Measurements from ENCODE around the gene MMP24OS.

The MMP24OS gene

DNA sequence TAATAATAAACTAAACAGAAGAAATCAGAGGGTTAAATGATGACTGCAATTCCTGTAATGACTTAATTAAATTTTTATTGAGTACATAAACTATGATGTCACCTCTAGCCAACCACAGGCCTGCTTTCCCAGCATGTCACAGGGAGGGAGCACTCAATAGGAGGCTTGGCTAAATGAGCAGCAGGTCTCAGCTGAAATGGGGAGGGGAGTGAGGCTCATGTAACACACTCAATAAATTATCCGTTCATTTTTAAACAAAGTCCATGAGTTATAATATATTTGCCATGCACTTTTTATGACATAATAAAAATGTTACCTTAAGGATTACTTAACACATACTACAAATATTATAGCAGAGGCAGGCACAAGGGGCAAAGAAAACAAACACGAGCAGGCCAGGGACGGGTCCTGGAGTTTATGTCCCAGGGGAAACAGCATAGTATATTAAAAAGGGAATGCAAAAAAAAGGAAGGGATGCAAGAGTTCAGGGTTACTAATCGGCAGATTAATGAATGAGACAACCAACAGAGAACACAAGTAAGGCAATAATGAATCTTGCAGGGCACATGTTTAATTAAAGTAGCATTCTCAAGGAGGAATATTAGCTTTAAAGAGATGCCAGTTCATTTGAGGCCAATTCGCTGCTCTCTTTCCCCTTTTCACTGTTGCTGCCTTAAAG, 41.4 kb upstream of the MMP24OS start:
- TF ChIP-seq, protein P1, sequence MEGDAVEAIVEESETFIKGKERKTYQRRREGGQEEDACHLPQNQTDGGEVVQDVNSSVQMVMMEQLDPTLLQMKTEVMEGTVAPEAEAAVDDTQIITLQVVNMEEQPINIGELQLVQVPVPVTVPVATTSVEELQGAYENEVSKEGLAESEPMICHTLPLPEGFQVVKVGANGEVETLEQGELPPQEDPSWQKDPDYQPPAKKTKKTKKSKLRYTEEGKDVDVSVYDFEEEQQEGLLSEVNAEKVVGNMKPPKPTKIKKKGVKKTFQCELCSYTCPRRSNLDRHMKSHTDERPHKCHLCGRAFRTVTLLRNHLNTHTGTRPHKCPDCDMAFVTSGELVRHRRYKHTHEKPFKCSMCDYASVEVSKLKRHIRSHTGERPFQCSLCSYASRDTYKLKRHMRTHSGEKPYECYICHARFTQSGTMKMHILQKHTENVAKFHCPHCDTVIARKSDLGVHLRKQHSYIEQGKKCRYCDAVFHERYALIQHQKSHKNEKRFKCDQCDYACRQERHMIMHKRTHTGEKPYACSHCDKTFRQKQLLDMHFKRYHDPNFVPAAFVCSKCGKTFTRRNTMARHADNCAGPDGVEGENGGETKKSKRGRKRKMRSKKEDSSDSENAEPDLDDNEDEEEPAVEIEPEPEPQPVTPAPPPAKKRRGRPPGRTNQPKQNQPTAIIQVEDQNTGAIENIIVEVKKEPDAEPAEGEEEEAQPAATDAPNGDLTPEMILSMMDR (IDR thresholded peaks at IDR 0.05), result no peak

DNA sequence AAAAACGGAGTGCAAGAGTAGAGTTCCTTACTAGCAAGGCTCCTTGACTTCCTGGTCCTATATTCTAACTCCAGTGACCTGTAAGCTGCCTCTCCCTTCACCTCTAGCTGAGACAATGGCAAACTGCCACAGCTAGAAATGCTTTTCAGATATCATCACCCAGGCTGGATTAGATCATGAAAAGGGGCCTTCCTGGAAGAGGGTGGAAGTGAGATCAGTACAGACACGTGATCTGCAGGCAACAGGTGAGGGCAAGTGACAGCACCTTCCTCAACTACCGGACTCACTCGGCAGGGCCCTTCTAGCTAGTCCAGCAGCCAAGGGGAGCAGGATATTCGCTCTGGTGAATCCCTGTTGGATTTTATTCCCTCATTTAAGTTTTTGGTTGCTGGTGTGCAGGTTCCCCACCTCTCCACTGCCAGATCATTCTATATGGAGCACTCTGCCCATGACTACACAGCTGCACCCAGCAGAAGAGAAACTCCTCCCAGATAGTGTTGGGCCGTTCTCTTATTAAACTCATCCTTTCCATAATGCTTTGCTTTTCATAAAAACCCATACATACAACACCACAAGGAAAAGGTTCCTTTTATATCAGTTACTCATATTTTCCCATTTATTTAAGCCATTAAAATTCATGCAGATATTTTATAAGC, 40.7 kb upstream of the MMP24OS start:
- TF ChIP-seq, protein P1 (IDR thresholded peaks at IDR 0.05), result no peak

DNA sequence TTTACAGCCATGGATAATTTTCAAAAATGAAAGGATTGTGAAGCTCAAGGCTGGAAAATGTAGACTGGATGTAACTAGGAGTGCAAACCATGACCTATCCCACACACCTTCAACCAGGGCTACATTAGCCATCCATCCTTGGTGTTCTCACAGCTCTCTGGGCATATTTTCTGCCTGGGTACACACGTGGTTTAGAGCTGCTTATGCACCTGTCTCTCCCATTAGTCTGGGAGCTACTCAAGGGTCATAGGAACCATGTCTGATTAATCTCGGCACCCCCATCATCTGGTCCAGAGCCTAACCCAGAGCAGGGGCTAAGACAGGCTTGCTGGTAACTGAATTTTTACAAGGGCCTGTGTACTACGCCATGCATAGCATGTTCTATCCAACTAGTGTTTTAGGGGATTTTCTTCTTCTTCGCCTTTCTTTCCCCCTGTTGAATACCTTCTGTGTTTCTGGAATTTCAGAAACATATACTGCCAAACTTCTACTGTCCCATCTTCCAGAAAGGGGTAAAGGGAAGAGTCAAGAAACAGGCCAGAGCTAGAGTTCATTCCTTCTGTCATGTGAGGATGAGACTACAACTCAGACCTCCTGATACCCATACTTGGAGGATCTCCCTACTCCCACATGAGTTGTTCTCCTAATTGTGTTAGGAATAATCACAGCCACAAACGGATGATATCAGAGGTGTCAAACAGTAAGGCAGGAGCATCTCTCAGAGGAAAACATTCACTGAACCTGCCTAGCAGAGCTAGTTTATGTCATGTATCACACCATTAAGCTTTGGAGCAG, 39.7 kb upstream of the MMP24OS start:
- TF ChIP-seq, protein P1 (IDR thresholded peaks at IDR 0.05), result no peak

DNA sequence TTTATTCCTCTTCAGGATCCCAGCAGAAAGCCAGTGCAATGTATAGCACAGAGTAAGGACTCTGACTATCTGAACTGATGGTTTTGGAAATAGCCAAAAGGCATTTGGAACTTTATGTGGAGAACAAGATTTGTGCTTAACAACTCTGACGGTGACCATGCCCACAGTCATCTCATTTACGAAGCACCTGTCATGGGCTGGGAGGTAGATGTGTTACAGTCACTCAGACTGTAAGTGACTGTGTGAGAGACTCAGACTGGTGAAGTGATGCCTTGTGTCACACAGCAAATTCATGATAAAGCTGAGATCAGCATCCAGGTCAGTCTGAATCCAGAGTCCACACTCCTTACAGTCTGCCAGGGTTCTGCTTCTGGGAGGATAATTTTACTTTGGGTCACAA, 38.2 kb upstream of the MMP24OS start:
- TF ChIP-seq, protein P1 (IDR thresholded peaks at IDR 0.05), result no peak

DNA sequence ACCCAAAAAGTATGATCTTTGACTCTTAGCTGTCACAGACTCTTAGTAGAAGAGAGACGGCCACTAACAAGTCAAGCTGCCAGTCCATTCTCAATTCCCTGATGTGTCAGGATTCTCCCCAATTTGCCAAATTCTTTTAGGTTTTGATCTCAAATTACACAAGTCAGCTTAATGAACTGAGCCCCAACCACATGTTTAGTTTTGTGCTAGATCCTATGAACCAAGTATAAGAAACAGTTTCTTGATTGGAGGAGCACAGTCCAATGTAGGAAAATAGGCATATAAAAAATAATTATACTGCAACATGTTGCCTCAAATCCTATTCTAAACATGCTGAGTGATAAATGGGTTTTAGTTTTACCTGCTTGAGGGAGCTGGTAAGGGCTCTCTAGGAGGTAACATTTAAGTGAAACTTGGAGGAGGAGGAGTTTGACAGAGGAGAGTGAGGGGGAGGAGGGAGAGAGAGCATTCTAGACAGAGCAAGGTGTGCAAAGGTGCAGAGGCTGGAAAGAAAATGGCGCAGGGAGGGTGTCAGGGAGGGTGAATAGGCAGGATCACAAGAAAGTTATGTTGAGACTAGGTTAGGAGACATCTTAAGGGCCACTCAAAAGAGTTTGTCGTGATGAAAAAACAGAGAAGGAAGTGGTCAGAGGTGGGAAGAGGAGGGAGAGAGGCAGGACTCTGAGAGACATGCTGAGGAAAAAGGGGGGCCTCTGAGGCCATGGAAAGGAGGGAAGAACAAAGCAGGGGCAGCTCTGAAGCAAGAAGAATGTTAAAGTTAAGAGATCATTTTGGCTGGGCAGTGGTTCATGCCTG, 37.1 kb upstream of the MMP24OS start:
- TF ChIP-seq, protein P1 (IDR thresholded peaks at IDR 0.05), result no peak

DNA sequence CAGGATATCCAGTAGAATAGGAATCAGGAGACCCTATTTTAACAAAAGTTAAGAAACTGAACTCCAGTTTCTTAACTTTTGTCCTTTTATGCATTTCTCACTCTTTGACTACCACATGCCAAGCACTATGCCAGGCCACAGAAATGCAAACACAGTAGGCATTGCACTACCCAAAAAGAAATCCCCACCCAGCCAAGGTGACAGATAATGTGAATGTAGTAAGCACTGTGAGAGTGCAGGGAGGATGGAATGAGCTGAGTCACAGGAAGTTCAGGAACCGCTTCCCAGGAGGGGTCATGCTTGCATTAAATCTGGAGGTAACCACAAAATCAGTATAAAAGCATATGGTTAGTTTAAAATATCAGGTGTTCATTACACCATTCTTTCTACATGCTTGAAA, 34.4 kb upstream of the MMP24OS start:
- TF ChIP-seq, protein P1 (IDR thresholded peaks at IDR 0.05), result no peak

DNA sequence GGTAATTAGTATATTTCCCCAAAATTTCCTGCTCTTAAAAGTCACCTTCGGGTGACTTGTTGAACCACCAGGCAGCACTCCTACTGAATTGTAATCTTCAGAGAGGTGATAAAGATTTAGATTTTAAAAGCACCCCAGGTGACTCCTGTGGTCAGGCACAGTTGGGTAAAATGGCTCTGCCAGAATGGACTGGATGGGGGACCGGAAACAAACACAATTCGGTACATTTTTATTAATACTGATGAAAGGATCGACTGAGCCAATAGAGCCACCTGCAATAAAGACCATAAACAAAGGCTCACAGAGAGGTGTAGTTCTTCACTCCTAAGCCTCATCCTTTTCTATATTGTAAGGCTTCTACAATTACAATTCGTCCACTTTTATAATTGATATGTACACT, 33.9 kb upstream of the MMP24OS start:
- TF ChIP-seq, protein P1 (IDR thresholded peaks at IDR 0.05), result no peak

Data from LNCAP (cell line).